Stromal cell of bone marrow (primary cell): ENCODE data around the gene GSTT4.
"Not testable (repeated sequence)": the region's sequence is repeated elsewhere in the genome, so short reads cannot be mapped to it uniquely, and the experiment has no call there.

Source experiments
- DNase-seq: peaks from one replicate; pipeline ENCODE4 v3.0.0-alpha.2; 2012; ENCODE audit warnings: low read depth

Gene GSTT4

DNA sequence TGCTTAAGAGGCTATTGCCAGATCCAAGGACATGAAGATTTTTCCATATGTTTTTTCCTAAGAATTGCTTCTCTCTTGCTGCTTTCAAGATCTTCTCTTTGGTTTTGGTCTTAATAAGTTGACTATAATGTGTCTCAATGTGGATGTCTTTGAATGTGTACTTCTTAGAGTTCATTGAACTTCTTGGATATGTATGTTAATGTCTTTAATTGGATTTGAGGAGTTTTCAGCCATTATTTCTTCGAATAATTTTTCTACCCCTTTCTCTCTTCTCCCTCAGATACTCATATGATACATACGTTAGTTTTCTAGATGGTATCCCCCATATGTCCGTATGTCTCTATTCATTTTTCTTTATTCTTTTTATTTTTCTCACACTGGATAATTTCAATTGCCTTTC, 19.1 kb upstream of the GSTT4 start:
- DNase-seq = no peak

DNA sequence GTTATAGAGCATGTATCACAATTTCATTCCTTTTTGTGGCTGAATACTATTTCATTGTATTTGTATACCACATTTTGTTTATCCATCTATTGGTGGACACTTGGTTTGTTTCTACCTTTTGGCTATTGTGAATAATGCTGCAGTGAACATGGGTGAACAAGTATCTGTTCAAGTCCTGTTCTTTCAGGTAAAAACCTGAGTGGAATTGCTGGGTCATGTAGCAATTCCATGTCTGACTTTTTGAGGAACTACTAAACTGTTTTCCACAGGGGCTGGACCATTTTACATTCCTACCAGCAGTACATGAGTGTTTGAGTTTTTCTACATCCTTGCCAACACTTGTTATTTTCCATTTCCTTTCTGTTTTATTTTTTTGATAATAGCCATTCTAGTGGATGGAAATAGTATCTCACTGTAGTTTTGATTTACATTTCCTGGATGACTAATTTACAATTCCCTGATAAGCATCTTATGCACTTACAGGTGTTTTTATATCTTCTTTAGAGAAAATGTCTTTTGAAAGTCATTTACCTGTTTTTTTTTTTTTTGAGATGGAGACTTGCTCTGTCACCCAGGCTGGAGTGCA, 18.0 kb upstream of the GSTT4 start:
- no peak for DNase-seq

DNA sequence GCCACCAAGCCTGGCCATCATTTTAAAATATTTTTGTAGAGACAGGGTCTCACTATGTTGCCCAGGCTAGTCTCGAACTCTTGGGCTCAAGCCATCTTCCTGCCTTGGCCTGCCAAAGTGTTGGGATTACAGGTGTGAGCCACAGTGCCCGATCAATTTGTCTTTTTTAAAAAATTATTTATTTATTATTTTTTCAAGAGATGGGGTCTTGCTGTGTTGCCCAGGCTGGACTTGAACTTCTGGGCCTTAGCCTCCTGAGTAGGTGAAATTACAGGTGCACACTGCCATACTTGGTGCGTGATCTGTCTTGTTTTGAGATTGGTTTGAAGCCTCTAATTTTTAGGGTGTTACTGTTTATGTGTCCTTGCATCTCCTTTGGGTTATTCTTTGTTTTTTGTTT, 16.1 kb upstream of the GSTT4 start:
- DNase-seq = no peak

DNA sequence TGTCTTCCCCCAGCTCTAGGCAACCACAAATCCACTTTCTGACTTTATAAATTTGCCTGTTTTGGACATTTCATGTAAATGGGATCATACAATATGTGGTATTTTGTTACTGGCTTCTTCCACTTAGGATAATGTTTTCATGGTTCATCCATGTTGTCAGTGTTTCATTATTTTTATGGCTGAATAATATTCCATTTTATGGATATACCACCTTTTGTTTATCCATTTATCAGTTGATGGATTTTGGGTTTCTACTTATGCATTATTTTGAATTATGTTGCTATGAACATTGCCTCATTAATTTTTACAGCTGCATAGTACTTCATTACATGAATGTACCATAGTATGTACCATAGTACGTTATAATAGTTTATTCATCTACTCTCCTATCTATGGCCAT, 10.9 kb upstream of the GSTT4 start:
- DNase-seq = no peak

DNA sequence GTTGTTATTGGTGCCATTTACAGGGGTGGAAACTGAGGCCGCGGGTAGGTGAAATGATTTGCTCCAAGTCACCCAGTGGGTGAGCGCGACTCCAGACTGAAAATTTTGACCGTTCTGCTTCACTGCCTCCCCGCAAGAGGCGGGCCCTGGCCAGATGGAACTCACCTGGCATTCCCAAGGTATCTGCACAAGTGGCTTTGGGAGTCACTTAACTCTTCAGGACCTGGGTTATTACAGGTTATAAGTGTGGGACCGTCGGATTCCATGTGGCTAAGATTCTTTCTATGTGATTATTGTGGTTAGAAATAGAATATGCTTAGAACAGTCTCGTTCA, 6.4 kb upstream of the GSTT4 start:
- no peak for DNase-seq

DNA sequence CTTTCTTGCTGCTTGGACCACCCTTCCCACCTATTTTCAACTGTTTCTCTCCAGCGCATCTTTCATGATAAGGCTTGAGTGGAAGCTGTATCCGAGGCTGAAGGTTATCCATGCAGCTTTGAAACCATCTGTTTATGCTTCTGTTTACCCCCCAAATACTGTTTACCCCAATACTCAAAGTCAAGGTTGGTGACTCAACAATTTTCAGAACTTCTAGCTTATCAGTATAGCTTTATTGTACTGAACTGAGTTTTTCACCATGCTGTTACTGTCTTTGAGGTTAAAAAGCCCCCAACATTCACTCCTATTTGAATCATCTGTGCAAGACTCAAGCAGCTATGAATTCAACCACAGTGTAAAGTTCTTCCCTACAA, 4.8 kb upstream of the GSTT4 start:
- DNase-seq = no peak

DNA sequence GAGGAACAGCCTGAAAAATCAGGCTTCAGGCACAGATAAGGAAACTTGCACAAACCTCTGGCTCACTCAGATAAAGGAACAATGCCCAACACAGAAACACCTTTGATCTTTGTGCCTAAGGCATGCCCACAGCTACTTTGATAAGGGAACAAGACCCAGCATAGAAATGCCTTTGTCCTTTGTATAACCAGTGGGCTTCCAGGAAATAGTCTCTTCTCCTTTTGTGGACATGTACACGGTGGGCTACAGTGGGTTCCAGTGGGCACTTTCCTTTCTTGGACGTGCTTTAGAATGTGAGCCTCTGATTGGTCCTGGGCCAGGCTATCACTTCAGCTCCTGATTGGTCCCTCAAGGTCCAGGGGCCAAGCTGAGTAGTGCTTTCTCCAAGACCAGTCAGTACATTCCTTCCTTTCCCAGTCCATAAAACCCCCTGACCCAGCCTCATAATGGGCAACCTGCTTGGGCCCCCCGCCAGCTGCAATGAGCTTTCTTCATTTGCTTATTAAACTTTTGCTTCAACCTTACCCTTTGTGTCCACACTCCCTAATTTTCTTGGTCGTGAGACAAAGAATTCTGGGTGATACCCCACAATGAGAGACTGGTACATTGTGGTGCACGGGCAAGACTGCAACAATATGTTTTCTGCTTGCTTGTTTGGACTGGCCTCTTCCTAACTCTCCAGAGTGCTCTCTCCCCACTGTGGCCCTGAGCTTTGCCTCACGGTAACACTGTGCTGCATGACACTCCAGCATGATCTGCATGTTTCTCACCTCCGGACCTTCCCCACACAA, 4.2 kb upstream of the GSTT4 start:
- DNase-seq = no peak

DNA sequence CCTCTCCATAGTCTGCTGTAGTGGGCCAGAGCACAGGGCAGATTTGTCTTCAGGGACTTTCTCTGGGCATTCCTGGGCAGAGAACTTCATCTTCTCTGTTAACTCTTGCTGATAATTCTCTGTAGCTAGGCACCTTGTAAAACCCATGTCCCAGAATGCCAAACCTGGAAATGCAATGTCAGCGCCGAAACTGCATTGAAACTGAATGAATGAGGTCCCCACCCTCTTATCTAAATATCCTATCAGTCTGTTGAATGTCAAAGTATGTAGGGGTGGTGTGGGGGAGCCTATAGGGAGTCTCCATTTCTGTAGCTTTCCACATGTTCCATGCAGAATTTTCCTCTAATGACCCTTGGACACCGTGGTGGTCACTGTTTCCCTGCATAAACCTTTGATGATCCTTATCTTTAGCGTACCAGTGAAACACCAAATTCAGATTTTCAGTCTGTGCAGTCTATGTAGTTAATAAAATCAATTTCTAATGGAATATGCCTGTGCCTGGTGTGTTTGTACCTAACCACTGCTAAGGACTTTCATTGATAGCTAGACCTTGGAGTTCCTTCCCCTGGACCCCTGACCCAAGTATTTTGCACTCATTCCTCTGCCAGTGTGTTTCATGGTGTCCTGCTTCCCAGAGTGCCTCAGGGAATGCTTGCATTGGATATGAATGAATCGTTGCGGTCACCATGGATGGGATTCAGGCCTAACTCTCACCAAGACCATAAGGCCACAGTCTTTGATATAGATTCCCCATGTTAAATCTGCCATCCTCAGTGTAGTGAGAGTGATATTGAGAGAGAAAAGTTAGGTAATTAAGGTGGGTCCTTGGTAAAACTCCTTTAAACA, 3.4 kb upstream of the GSTT4 start:
- no peak for DNase-seq

DNA sequence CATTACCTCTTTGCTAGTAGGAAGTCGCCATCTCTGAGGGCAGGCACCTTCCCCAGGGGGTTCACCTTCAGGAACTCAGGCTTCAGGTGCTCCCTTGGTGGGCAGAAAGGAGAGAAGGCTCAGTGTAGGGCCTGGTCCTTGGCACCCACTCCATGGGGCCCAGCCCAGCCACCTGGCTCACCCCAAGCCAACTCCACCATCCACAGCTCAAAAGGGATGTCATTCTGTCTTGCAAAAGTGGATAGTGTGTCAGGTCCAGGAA, 2.7 kb upstream of the GSTT4 start:
- DNase-seq = no peak

DNA sequence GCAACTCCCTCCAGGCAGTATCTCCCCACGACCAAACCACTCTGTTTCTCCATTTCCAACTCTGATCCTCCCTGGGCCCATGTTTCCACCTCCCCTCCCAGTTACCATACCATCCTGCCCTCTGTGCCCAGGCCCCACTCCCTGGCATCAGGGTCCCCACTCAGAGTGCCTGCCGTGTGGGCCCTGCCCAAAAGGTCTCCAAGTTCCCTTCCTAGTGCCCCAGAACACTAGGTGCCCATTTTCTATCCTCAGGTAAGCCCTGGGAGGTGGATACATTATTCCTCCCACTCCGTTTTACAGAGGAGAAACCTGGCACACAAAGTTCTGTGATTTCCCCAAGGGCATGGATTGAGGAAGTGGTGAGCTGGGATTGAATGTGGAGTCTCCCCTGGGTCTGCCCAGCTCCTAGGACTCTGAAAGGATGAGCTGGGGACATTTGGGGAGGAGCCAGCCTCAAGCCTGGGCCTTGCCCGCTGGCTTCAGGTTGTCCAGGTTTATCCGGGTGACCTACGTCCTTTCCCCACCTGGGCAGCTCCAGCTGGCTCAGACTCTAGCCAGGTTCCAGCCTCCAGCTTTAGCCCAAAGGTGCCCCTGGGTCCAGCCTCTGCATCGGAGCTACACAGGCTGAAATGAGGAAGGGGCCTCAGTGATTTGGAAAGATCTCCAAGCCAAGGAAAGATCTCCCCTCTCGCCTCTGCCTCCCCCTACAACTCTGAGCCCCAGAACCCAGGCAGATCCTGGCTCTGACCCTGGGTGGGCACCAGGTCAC, 2.2 kb upstream of the GSTT4 start:
- no peak for DNase-seq

DNA sequence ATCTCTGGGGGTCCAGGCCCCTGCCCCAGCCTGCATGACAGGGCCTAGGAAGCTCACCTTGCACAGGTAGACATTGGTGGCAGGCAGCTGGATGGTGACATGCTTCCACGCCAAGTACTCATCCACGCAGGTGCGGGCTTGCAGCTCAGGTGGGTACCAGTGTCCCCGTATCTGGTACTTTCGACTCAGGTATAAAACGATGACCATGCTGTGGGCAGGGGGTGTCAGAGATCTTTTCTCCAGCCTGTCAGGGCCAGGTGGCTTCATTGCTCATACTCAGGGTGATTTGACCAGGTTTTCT, 1.6 kb upstream of the GSTT4 start:
- DNase-seq = no peak

DNA sequence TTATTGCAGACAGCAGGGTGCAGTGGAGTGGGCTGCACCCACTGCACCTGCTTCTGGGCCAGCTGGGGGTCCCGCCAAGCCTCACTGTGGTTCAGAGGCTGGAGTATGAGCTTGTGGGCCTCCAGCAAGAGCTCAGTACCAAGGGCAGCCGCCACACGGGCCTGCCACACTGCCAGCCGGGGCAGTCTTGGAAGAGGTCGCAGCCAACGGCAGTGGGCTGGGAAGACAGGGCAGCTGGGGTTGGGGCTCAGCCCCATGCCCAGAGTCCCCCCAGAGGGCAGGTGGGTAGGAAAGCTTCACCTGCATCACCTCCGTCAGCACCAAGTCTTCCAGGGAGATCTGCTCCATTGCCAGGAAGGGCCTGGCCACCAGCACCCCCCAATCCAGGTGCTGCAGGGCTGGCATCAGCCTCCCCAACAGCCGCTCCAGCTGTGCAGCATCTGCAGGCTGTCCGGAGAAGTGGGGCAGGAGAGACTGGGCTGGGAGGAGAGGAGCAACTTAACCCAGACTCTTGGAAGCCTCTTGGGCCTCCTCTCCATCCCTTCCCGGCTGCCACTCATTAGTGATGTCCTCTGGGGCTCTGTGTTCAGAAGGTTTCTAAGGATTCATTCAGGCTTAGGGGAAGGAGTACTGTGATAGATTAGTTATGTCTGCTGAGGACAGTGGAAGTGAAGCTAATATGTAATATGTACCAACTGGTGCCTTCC, 1.1 kb upstream of the GSTT4 start:
- no peak for DNase-seq

DNA sequence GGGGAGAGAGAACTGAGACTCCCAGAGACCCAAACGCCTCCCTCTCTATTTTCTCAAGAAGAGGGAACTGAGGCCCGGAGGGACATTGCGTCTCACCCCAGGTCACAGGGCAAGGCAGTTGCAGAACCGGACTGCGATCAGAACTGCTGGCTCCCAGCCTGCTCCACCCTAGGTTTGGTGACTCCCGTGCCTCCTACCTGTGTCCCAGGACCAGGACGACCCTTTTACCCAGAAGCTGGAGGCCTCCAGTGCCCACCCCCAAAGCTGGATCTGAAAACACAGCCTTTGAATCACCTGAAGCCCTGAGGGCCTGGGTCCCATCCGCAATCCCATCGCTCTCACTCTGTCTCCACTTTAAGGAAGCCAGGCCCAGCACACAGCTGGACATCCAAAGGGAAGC, 1.4 kb downstream of the GSTT4 start:
- no peak for DNase-seq

DNA sequence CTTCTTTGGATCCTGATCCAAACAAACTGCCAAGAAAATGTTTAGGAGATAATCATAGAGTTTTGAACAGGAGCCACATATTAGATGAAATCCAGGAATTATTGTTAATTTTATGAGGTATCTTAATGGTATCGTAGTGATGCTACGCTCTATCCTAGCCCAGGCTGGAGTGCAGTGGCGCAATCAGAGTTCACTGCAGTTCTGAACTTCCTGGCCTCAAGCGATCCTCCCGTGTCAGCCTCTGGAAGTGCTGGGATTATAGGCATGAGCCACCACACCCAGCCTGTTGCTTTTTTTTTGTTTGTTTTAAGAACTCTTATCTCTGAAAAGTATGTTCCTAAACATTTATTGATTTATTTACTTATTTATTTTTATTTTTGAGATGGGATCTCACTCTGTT, 2.4 kb downstream of the GSTT4 start:
- DNase-seq = no peak

DNA sequence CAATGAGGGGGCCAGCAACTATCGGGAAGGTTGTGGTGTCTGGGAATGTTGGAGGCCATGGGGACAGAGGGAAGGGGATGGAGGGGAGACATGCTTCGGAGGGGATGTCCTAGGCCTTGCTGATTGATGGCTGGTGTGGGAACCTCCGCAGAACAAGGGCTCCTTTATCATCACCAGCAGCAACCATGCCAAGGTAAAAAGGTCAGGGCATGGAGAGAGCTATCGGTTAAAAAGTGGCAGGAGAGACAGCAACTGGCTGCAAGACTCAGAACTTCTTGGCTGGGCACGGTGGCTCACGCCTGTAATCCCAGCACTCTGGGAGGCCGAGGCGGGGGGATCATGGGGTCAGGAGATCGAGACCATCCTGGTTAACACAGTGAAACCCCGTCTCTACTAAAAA, 3.0 kb downstream of the GSTT4 start:
- no peak for DNase-seq

DNA sequence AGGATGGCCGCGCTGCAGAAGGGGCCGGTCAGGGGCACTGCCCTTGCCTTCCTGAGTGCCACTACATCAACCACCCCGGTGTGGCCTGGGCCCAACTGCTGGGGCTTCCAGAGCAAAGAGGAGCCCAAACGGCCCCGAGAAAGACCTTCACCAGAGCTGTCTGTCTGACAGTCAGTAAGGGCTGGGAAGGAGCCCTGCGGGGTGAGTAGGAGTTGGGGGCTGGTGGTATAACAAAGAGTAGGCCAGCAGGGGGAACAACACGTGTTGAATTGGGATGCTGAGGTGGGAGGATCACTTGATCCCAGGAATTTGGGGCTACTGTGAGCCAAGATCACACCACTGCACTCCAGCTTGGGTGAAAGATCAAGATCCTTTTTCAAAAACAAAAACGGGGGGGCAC, 3.9 kb downstream of the GSTT4 start:
- no peak for DNase-seq

DNA sequence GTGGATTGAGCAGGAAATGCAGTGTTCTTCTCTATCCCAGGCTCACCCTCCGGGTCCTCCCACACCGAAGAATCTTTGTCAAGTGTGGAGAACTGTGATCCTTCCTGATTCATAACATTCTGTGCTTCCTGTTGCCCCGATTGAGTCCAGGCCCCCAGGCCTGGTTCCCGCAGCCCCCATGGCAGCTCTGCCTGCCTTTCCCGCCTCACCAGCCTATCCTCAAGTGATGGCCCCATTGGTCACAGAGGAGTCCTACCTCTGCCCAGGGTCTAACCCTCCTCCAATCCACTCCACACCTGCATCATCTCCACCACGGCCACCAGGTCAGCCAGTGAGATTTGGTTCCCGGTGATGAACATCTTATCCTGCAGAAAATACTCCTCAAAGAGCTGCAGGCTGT, 5.5 kb downstream of the GSTT4 start:
- DNase-seq = not testable (repeated sequence)

DNA sequence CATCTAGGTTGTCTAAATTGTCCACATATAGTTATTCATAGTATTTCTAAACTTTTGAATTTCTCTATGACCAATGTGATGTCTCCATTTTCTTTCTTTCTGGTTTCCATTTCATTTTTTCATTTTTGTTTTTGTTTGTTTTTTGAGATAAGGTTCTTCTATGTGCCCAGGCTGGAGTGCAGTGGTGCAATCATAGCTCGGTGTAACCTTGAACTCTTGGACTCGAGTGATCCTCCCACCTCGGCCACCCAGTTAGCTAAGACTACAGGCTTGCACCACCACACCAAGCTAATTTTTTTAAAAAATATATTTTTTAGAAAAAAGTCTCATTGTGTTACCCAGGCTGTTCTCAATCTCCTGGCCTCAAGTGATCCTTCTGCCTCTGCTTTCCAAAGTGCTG, 8.2 kb downstream of the GSTT4 start:
- no peak for DNase-seq

DNA sequence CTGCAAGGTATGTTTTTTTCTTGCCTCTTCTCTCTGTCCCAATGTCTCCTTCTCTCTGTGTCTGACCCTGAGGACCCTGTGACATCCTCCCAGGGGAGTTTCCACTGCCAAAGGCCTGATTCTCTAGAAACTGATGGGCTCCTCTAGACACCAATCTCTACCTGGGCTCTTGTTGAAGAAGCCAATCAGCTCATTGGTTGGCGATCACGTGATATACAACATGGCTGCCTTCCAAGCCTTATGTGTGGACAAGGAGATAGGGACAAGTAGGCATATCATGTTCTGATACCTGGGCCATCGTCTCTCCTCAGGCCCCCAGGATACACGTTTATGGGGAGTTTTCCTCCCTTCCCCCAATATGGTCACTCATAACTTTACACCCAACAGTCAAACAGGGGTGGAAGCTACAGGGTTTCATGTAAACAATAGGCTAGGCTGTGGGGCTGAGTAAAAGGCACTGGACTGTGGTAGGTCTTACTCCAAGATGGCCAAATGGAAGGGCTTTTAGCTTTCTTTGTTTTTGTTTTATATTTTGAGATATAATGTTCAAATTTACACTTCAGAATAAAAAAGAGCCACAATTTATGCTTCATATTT, 11.6 kb downstream of the GSTT4 start:
- not testable (repeated sequence) for DNase-seq

DNA sequence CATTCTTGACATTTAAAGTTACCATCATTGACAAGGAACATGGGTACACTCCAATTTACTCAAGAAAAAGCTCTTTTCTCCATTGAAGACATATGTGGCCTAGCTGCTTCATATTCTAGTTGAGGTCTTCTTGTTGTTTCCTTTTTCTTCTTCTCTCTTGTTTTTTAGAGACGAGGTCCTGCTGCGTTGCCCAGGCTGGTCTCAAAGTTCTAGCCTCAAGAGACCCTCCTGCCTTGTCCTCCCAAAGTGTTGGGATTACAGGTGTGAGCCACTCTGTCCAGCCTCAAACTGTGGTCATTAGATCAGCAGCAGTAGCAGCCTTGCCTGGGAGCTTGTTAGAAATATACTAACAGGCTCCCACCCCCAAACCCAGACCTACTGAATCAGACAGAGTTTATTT, 12.2 kb downstream of the GSTT4 start:
- DNase-seq = not testable (repeated sequence)

DNA sequence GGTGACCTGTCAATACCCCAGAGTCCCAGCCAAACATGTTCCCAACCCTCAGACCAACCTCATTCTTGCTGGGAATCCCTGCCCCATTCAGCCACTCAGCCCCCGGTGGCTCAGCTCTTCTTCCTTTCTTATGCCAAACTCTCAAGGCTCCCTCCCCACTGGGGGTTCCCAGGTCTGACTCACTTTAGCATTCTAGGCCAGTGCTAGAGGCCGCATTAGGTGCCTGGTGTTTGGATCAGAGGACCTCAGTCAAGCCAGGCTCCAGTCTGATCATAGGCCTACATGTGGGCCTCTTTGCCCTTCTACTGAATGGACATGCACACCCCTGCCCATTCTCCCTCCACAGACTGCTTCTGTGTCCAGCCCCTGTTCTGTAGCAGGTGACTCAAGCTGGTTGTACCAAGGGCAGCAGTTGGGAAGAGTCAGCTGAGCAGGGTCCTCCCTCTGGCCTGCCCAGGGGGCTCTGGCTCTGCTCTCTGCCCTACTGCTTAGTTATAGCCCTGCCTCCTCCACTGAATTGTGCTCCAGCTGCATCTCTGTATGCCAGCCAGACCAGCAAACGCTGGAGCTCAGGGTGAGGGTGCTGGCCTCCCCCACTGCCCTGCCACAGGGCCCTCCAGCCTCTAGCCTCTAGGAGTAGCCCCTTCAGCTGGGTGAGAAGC, 15.5 kb downstream of the GSTT4 start:
- DNase-seq = not testable (repeated sequence)
